GM12878 (cell line): ENCODE data around the gene DPH6. TPM values are rescaled to one million over a fixed set of nuclear protein-coding genes. Genes with fewer than 3 reads are reported as not detected.
A peak's percentile ranks its signal among the peaks of the same experiment; 100 is the strongest.

Experiments used
- ATAC-seq: fragments of 200-7000 bp; cut with Tn5 transposase; 3 replicates; pipeline ENCODE4 v1.9.1; 2020; ENCODE audit warnings: mild to moderate bottlenecking, moderate library complexity
- BruUV-seq: library from RNA; stranded (reverse); fragments of 400-500 nt; replicated peaks from 2 replicates; lab custom pipeline; 2021; lab: Mats Ljungman, UMichigan
- CTCF ChIA-PET: fragments of 300-600 bp; sonication (Branson Sonifier 250); formaldehyde crosslinking; extraction: SDS; loops from one replicate; lab custom pipeline; 2021; ENCODE audit warnings: inconsistent platforms; lab: Yijun Ruan, JAX
- POLR2A ChIA-PET: fragments of 350-600 bp; formaldehyde crosslinking; extraction: SDS; loops from one replicate; lab custom pipeline; 2021; ENCODE audit warnings: inconsistent platforms; lab: Charles Lee
- RAD21 ChIA-PET: fragments of 300-600 bp; sonication (Branson Sonifier 250); formaldehyde crosslinking; loops from one replicate; lab custom pipeline; 2023; ENCODE audit warnings: antibody characterized with exemption; ENCODE audit not compliant: unreplicated experiment; lab: Charles Lee
- SMC1A ChIA-PET: fragments of 300-600 bp; sonication (Branson Sonifier 250); formaldehyde crosslinking; loops from one replicate; lab custom pipeline; 2023; ENCODE audit not compliant: unreplicated experiment, uncharacterized antibody; lab: Charles Lee
- DNase-seq: peaks from one replicate; pipeline ENCODE4 v3.0.0-alpha.2; 2011; ENCODE audit warnings: low read depth, low spot score
- FAIRE-seq: peaks from 3 replicates; lab custom pipeline; 2011; peaks lifted over from hg19 to GRCh38; lab: Jason Lieb, UNC
- H2AFZ ChIP-seq: 2 replicates; pipeline ENCODE4 v1.6.0; 2011; ENCODE audit warnings: low read depth, low read length, control low read depth; ENCODE audit not compliant: control insufficient read depth
- H3K27ac ChIP-seq: 2 replicates; pipeline ENCODE4 v1.5.1; 2011; ENCODE audit warnings: control low read depth; ENCODE audit not compliant: control insufficient read depth, insufficient read depth
- H3K27me3 ChIP-seq, 2 experiments: replicated peaks in 1 of 2; 2 replicates each; pipeline versions ENCODE4 v1.6.0 to v1.6.1; 2011; ENCODE audit warnings: low read length in 1 of 2; ENCODE audit not compliant: control insufficient read depth in 2 of 2, insufficient read depth in 2 of 2
- H3K36me3 ChIP-seq, 2 experiments: 2 replicates each; pipeline ENCODE4 v1.5.1; 2011; ENCODE audit warnings: low read length in 1 of 2; ENCODE audit not compliant: control insufficient read depth in 2 of 2, insufficient read depth in 2 of 2
- H3K4me1 ChIP-seq: 2 replicates; pipeline ENCODE4 v1.6.1; 2011; ENCODE audit warnings: mild to moderate bottlenecking, low read length, moderate library complexity, mixed read lengths; ENCODE audit not compliant: control insufficient read depth, insufficient read depth
- H3K4me2 ChIP-seq: 2 replicates; pipeline ENCODE4 v1.6.0; 2011; ENCODE audit warnings: control low read depth; ENCODE audit not compliant: control insufficient read depth, insufficient read depth
- H3K4me3 ChIP-seq: fragments of 200-600 bp; sonication (generic); 2 replicates; pipeline ENCODE4 v1.5.1; 2016
- H3K79me2 ChIP-seq: 2 replicates; pipeline ENCODE4 v1.6.0; 2011; ENCODE audit warnings: low read length; ENCODE audit not compliant: control insufficient read depth, insufficient read depth
- H3K9ac ChIP-seq: 2 replicates; pipeline ENCODE4 v1.8.0; 2011; ENCODE audit warnings: low read length, control low read depth, mixed read lengths; ENCODE audit not compliant: control insufficient read depth, insufficient read depth
- H3K9me3 ChIP-seq: replicated peaks from 3 replicates; pipeline ENCODE4 v1.5.1; 2011; ENCODE audit warnings: mild to moderate bottlenecking, low read length; ENCODE audit not compliant: control insufficient read depth, insufficient read depth
- H4K20me1 ChIP-seq: 2 replicates; pipeline ENCODE4 v1.6.0; 2011; ENCODE audit not compliant: control insufficient read depth, insufficient read depth
- BCL11A ChIP-seq: IDR thresholded peaks from 2 replicates; pipeline ENCODE4 v1.6.1; 2011; ENCODE audit warnings: low read depth, low read length
- CBX5 ChIP-seq: sonication (generic); IDR thresholded peaks from 2 replicates; pipeline ENCODE4 v1.6.1; 2016; ENCODE audit warnings: low read depth, moderate library complexity, mild to moderate bottlenecking, inconsistent platforms
- EZH2 ChIP-seq: IDR thresholded peaks from 2 replicates; pipeline ENCODE4 v1.6.1; 2012; ENCODE audit warnings: low read depth, mild to moderate bottlenecking, control low read depth, inconsistent platforms, low read length, borderline replicate concordance; ENCODE audit not compliant: control insufficient read depth
- FOXM1 ChIP-seq: IDR thresholded peaks from 2 replicates; pipeline ENCODE4 v1.6.1; 2012; ENCODE audit warnings: low read depth, mild to moderate bottlenecking, inconsistent platforms, low read length, moderate library complexity
- IKZF2 ChIP-seq, 2 experiments: fragments of 450-650 bp; IDR thresholded peaks; 2 replicates each; pipeline ENCODE4 v1.6.1; 2017; ENCODE audit warnings: mild to moderate bottlenecking in 2 of 2, moderate library complexity in 2 of 2
- IRF4 ChIP-seq: IDR thresholded peaks from 2 replicates; pipeline ENCODE4 v1.6.1; 2011; ENCODE audit warnings: low read depth, low read length
- JUNB ChIP-seq: IDR thresholded peaks from 2 replicates; pipeline ENCODE4 v1.6.1; 2016; ENCODE audit warnings: antibody characterized with exemption, mild to moderate bottlenecking
- LARP7 ChIP-seq: fragments of 450-650 bp; IDR thresholded peaks from 2 replicates; pipeline ENCODE4 v1.6.1; 2017; ENCODE audit warnings: mild to moderate bottlenecking
- MTA2 ChIP-seq: fragments of 450-650 bp; IDR thresholded peaks from 2 replicates; pipeline ENCODE4 v1.6.1; 2016; ENCODE audit warnings: low read depth, mild to moderate bottlenecking, moderate library complexity
- PAX5 ChIP-seq: IDR thresholded peaks from 2 replicates; pipeline ENCODE4 v1.6.1; 2011; ENCODE audit warnings: low read depth, low read length, borderline replicate concordance
- POU2F2 ChIP-seq: IDR thresholded peaks from 3 replicates; pipeline ENCODE4 v1.6.1; 2011; ENCODE audit warnings: low read depth, mild to moderate bottlenecking, low read length, borderline replicate concordance
- RELB ChIP-seq: fragments of 450-650 bp; IDR thresholded peaks from 2 replicates; pipeline ENCODE4 v1.6.1; 2017; ENCODE audit warnings: low read depth, mild to moderate bottlenecking, moderate library complexity
- RUNX3 ChIP-seq: IDR thresholded peaks from 2 replicates; pipeline ENCODE4 v1.6.1; 2012; ENCODE audit warnings: low read length, inconsistent platforms
- SPI1 ChIP-seq: IDR thresholded peaks from 2 replicates; pipeline ENCODE4 v1.6.1; 2011; ENCODE audit warnings: low read depth, mild to moderate bottlenecking, low read length, moderate library complexity, borderline replicate concordance; ENCODE audit not compliant: insufficient read depth
- TCF12 ChIP-seq: IDR thresholded peaks from 2 replicates; pipeline ENCODE4 v1.6.1; 2011; ENCODE audit warnings: low read depth, mild to moderate bottlenecking, low read length
- ZNF384 ChIP-seq: IDR thresholded peaks from 2 replicates; pipeline ENCODE4 v1.6.1; 2012; ENCODE audit warnings: low read depth, mild to moderate bottlenecking, low read length, improper control_type of control experiment, borderline replicate concordance
- in situ Hi-C: fragments of 300-500 bp; cut with MboI; formaldehyde crosslinking; loops from 9 replicates; pipeline ENCODE4 v1.14.3; 2018; ENCODE audit warnings: mixed read lengths
- intact Hi-C: fragments of 100-400 bp; cut with micrococcal nuclease; formaldehyde crosslinking; loops from one replicate; pipeline ENCODE4 v1.14.2; 2022; ENCODE audit not compliant: unreplicated experiment
- polyA plus RNA-seq, 11 experiments: library from polyadenylated mRNA; depleted of rRNA in 4 of 11; unstranded in 6 of 11; stranded (reverse) in 5 of 11; fragments of >200 nt; fragmentation: Nextera tagmentation in 4 of 11; fragmentation: Illumina TruSeq in 1 of 11; extraction: Ambion mirVana in 4 of 11; extraction: Trizol in 1 of 11; gene quantifications; 1 replicate in 1 of 11; 2 replicates in 10 of 11; pipeline versions ENCODE4 v1.2.1 to v1.2.3, GENCODE V29; 2011 to 2016; ENCODE audit warnings: inconsistent platforms in 2 of 11, missing spikeins in 2 of 11, low read depth in 1 of 11
- total RNA-seq, 4 experiments: library from RNA; depleted of rRNA in 3 of 4; stranded (reverse); fragments of >200 nt in 3 of 4; fragmentation: Illumina TruSeq in 1 of 4; extraction: Trizol in 1 of 4; gene quantifications; 2 replicates each; pipeline versions ENCODE4 v1.2.1 to v1.2.3, GENCODE V29; 2013 to 2021
- TF ChIP-seq, protein P1 (sequence below): IDR thresholded peaks from 2 replicates; pipeline ENCODE4 v1.6.1; 2012; ENCODE audit warnings: low read length, inconsistent platforms
- TF ChIP-seq, protein P2 (sequence below): fragments of 450-650 bp; IDR thresholded peaks from 2 replicates; pipeline ENCODE4 v1.6.1; 2017; ENCODE audit warnings: mild to moderate bottlenecking, low read depth, inconsistent platforms; ENCODE audit not compliant: poor library complexity, severe bottlenecking
- TF ChIP-seq, protein P3 (sequence below): fragments of 450-650 bp; IDR thresholded peaks from 2 replicates; pipeline ENCODE4 v1.6.1; 2016; ENCODE audit warnings: mild to moderate bottlenecking

DPH6 gene
- total and polyA plus RNA-seq, 10 of the 15 experiments (the other 5 are each of a cell fraction or from before 2014, with no cell fraction given): 9.0 to 68.5 (median 17.1) TPM

GRCh38 chr15:35496585-35496984 is 49.4 kb downstream of the DPH6 start:
- CTCF ChIA-PET: interaction anchor here (1.1 kb wide), 1 partner anchor 9 kb away, joined by 3 read pairs; no protein-coding TSS in a partner anchor
- H3K27me3 ChIP-seq: no peaks in the 10 kb centered on the region
- SMC1A ChIA-PET: interaction anchor here (0.7 to 1.9 kb wide), 4 partner anchors 9 to 26 kb away, joined by 3 to 7 read pairs (median 4); no protein-coding TSS in a partner anchor
- no peak overlapping the region; the same call in 1 of the 2 replicates for H3K4me2 ChIP-seq
- FAIRE-seq (peak; percentile 85), ATAC-seq (peak; percentile 100), DNase-seq (peak; percentile 63)
- RAD21 ChIA-PET: interaction anchor here (0.5 kb wide), 1 partner anchor 256 kb away, joined by 4 read pairs; no protein-coding TSS in a partner anchor
- intact Hi-C loops: no loop called here
- no peak overlapping the region for H3K9ac ChIP-seq
- in situ Hi-C loops: no loop called here
- POLR2A ChIA-PET: interaction anchor here (0.5 kb wide), 1 partner anchor 465 kb away, joined by 6 read pairs; no protein-coding TSS in a partner anchor
- no peak overlapping the region for H3K4me3 ChIP-seq
- H2AFZ ChIP-seq: no peak overlapping the region
- BruUV-seq: no TSS peak
- no peaks in the 10 kb centered on the region for H3K36me3 ChIP-seq
- no peaks in the 10 kb centered on the region for H3K9me3 ChIP-seq
- H3K79me2 ChIP-seq: no peaks in the 10 kb centered on the region
- no peaks in the 10 kb centered on the region for H4K20me1 ChIP-seq
- no peak overlapping the region for H3K27ac ChIP-seq
- H3K4me1 ChIP-seq: no peaks in the 10 kb centered on the region
- peak; percentile 59; the same call in 1 of the 2 replicates for TF ChIP-seq BCL11A
- TF ChIP-seq, protein P1, sequence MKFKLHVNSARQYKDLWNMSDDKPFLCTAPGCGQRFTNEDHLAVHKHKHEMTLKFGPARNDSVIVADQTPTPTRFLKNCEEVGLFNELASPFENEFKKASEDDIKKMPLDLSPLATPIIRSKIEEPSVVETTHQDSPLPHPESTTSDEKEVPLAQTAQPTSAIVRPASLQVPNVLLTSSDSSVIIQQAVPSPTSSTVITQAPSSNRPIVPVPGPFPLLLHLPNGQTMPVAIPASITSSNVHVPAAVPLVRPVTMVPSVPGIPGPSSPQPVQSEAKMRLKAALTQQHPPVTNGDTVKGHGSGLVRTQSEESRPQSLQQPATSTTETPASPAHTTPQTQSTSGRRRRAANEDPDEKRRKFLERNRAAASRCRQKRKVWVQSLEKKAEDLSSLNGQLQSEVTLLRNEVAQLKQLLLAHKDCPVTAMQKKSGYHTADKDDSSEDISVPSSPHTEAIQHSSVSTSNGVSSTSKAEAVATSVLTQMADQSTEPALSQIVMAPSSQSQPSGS: peak; percentile 35; the same call in 1 of the 2 replicates
- TF ChIP-seq IRF4: 0 out of 2 replicates have a peak, but pooled peaks have one; percentile 63
- TF ChIP-seq, protein P2, sequence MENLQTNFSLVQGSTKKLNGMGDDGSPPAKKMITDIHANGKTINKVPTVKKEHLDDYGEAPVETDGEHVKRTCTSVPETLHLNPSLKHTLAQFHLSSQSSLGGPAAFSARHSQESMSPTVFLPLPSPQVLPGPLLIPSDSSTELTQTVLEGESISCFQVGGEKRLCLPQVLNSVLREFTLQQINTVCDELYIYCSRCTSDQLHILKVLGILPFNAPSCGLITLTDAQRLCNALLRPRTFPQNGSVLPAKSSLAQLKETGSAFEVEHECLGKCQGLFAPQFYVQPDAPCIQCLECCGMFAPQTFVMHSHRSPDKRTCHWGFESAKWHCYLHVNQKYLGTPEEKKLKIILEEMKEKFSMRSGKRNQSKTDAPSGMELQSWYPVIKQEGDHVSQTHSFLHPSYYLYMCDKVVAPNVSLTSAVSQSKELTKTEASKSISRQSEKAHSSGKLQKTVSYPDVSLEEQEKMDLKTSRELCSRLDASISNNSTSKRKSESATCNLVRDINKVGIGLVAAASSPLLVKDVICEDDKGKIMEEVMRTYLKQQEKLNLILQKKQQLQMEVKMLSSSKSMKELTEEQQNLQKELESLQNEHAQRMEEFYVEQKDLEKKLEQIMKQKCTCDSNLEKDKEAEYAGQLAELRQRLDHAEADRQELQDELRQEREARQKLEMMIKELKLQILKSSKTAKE: peak; percentile 44
- 0 out of 2 replicates have a peak, but pooled peaks have one; percentile 47 for TF ChIP-seq PAX5
- TF ChIP-seq SPI1: 0 out of 2 replicates have a peak, but pooled peaks have one; percentile 4
- TF ChIP-seq, protein P3, sequence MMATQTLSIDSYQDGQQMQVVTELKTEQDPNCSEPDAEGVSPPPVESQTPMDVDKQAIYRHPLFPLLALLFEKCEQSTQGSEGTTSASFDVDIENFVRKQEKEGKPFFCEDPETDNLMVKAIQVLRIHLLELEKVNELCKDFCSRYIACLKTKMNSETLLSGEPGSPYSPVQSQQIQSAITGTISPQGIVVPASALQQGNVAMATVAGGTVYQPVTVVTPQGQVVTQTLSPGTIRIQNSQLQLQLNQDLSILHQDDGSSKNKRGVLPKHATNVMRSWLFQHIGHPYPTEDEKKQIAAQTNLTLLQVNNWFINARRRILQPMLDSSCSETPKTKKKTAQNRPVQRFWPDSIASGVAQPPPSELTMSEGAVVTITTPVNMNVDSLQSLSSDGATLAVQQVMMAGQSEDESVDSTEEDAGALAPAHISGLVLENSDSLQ: peak; percentile 39; the same call in 1 of the 2 replicates
- TF ChIP-seq LARP7: no peak
- peak; percentile 78; the same call in 1 of the 2 replicates for TF ChIP-seq ZNF384
- no peak for TF ChIP-seq FOXM1
- TF ChIP-seq RUNX3: peak; percentile 86
- no peak for TF ChIP-seq CBX5
- TF ChIP-seq POU2F2: peak; percentile 90; the same call in 2 of the 3 replicates
- no peak for TF ChIP-seq EZH2
- TF ChIP-seq MTA2: peak; percentile 74
- TF ChIP-seq IKZF2 (IDR thresholded peaks at IDR 0.05): peak; percentile 56 to 60; a peak in 3 of 4 replicates
- peak; percentile 83 for TF ChIP-seq TCF12
- peak; percentile 35; the same call in 1 of the 2 replicates for TF ChIP-seq JUNB
- TF ChIP-seq RELB: peak; percentile 44; the same call in 1 of the 2 replicates
